ENCODE data around the gene SLC7A5. TPM values are rescaled to one million over a fixed set of nuclear protein-coding genes. Genes with fewer than 3 reads are reported as not detected.
"Not testable (repeated sequence)": the region's sequence is repeated elsewhere in the genome, so short reads cannot be mapped to it uniquely, and the experiment has no call there.

The SLC7A5 gene
- total RNA-seq, 2 experiments from 2014 or later = 178 to 187 TPM

DNA sequence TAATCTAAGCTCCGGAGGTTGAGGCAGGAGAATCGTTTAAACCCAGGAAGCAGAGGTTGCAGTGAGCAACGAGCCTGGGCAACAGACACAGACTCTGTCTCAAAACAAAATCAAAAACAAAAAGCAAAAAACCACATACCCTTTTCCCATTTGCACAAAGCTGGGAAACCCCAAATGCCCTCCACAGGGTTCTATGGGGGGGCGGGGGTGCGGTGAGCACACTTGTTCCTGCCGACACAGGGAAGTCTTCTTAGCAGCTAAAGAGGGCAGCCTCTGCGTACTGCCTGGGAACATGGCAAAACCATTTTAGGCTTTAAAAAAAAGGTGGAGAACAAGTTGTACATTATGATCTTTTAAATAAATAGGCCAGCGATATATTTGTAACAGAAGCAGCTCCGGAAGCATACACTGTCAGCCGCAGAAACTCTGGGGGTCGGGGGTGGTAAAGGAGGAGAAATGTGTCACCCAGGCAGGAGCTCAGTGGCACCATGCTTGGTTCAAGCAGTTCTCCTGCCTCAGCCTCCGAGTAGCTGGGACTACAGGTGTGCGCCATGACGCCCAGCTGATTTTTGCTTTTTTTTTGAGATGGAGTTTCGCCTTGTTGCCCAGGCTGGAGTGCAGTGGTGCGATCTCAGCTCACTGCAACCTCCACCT is 3.3 kb downstream of the SLC7A5 start:
- H3K36me3 Mint-ChIP-seq (ENCODE audit: low read depth) = peaks cover 57% of the 10 kb centered on the region

DNA sequence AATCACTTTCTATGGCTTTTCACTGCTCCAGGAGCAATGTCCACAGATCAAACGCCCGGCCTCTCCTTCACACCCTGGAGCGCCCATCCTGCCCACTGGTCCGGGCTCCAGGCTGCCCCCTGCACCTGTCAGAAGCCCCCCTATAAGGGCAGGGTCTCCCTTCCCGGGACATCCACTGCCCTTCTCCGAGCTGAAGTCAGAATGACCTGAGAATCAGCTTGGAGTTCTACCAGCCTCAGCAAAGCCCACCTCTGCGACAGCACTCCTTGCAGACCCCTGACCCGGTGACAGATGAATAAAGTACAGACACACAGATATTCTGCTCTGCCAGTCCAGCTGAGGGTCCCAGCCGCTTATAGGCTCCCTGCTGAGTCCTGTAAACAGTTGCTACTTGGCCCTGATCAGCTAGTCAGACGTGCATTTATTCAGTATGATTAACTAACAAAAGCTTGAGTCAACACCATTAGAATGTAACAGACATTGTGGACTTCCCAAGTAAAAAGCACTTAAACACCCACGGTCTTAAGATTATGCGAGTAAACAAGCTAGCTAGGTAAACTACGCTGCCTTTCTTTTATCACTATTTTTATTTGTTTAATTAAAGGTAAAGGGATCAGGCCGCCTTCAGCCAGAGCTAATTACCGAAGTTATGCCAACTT is 4.8 kb downstream of the SLC7A5 start:
- Mint-ChIP-seq H3K4me1 (peaks cover 70% of the 10 kb centered on the region), H3K4me3 (peak overlapping the region; percentile 67), H3K27ac (peak overlapping the region; percentile 78), H3K27me3 (no peaks in the 10 kb centered on the region), H3K36me3 (ENCODE audit: low read depth) (peaks cover 71% of the 10 kb centered on the region), H3K9me3 (no peaks in the 10 kb centered on the region)
- CTCF ChIA-PET = interaction anchor here (1.7 to 13.9 kb wide), 3 partner anchors 14 to 83 kb away, joined by 3 to 454 read pairs (median 286); no protein-coding TSS in a partner anchor
- DNase-seq = no peak
- POLR2A ChIA-PET = interaction anchor here (6.3 to 9.1 kb wide), 4 partner anchors 11 to 99 kb away, joined by 40 to 241 read pairs (median 134); partner anchors contain the start of gene KLHDC4

More for the DNA sequence above, 3.3 kb downstream of the SLC7A5 start:
- CTCF ChIA-PET = interaction anchor here (0.9 to 13.9 kb wide), 5 partner anchors 10 to 85 kb away, joined by 3 to 454 read pairs (median 3); no protein-coding TSS in a partner anchor
- H3K27me3 Mint-ChIP-seq, H3K9me3 Mint-ChIP-seq: not testable (repeated sequence)
- Mint-ChIP-seq H3K27ac (peak overlapping the region; percentile 98), H3K4me1 (peaks cover 65% of the 10 kb centered on the region), H3K4me3 (peak overlapping the region; percentile 97)
- DNase-seq = peak; percentile 74
- POLR2A ChIA-PET = interaction anchor here (0.9 to 9.1 kb wide), 8 partner anchors 9 to 101 kb away, joined by 3 to 241 read pairs (median 37); partner anchors contain the start of genes BANP and KLHDC4

- H3K4me3 Mint-ChIP-seq, DNase-seq, H3K9me3 Mint-ChIP-seq, H3K27me3 Mint-ChIP-seq: not testable (repeated sequence)
- peaks cover 77% of the 10 kb centered on the region for H3K36me3 Mint-ChIP-seq (ENCODE audit: low read depth)
- H3K4me1 Mint-ChIP-seq = peaks cover 79% of the 10 kb centered on the region
- CTCF ChIA-PET = interaction anchor here (13.9 kb wide), 1 partner anchor 82 kb away, joined by 454 read pairs; no protein-coding TSS in a partner anchor
- peak overlapping the region; percentile 69 for H3K27ac Mint-ChIP-seq
- POLR2A ChIA-PET = interaction anchor here (8.9 kb wide), 1 partner anchor 82 kb away, joined by 187 read pairs; no protein-coding TSS in a partner anchor
These were observed 6.0 kb downstream of the SLC7A5 start for GRCh38 chr16:87863327-87863635.

DNA sequence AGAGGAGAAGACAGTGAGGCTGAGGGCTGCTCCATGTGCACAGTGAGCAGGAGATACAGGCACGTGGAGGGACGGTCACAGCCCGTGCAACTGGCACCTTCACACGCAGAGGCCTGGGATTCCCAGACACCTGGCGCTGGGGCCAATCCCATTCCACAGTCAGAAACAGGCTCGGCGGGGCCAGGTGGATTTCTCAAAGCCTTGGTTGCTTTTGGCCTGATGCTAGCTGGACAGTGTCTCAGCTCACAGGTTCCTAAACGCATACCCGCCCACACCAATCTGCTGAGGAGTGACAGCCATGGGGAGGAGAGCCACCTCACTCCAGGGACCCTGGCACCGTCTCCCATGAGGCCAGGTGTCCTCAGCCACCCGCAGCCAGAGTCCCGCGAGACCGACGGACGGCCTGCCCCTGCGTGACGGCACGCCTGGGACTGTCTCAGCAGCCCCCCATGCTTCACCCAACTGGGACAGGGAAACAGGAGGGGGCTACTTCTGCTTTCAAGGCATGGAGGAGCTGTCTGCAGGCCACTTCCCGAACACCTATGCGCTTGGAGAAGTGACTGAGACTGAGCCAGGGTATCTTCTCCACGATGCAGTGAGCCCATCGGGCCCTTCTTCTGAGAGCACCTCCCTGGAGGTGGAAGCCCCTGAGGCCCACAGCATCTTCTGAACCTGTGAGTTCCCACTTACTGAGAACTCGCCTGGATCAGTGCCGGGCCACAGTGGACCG is 6.5 kb downstream of the SLC7A5 start:
- H3K9me3 Mint-ChIP-seq, H3K27me3 Mint-ChIP-seq, POLR2A ChIA-PET, H3K27ac Mint-ChIP-seq, DNase-seq, H3K4me3 Mint-ChIP-seq: not testable (repeated sequence)
- CTCF ChIA-PET = interaction anchor here (13.9 kb wide), 1 partner anchor 82 kb away, joined by 454 read pairs; no protein-coding TSS in a partner anchor
- peaks cover 82% of the 10 kb centered on the region for H3K4me1 Mint-ChIP-seq
- peaks cover 79% of the 10 kb centered on the region for H3K36me3 Mint-ChIP-seq (ENCODE audit: low read depth)

DNA sequence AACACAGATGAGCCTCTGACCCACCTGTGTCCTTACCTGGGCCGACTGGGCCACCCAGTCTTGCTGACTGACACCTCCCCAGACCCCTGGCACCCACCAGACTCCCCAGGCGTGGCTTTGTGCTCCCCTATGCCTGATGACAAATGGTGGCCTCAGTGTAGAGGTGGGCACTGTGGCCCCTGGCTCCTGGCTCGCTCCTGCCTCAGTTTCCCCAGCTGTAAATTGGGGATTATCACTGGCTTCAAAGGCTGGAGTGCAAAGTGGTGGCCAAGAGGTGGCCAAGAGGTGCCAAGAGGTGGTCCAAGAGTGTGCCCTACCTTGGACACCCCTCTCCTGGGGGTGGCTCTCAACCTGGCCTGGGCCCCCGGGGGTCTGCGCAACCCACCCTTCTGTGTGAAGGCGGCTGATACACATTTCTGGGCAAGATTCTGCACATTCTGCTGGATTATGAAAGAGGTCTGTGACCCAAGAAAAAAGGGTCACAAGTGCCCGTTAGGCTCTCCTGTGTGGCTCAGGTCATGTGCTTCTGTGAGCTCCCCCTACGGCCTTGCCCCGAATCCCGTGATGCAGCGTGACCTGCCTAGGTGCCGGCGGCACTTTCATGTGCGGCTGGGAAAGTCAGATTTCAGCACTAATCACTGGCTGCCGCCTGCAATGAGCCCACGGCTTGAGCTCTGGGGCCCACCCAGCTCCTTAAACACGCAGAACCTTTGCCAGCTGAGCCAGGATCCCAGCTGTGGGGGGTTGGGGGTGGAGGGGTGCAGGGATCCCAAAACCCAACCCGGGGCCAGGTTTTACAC is 7.8 kb downstream of the SLC7A5 start:
- H3K27me3 Mint-ChIP-seq, H3K4me3 Mint-ChIP-seq, POLR2A ChIA-PET, H3K9me3 Mint-ChIP-seq, DNase-seq: not testable (repeated sequence)
- Mint-ChIP-seq H3K27ac (peak overlapping the region; percentile 53), H3K36me3 (ENCODE audit: low read depth) (peaks cover 79% of the 10 kb centered on the region), H3K4me1 (peaks cover 87% of the 10 kb centered on the region)
- CTCF ChIA-PET = interaction anchor here (0.8 to 1.0 kb wide), 2 partner anchors 12 to 83 kb away, joined by 3 read pairs; no protein-coding TSS in a partner anchor

GRCh38 chr16:87860553-87861299 is 8.6 kb downstream of the SLC7A5 start:
- H3K4me3 Mint-ChIP-seq = peak overlapping the region; percentile 56
- peaks cover 87% of the 10 kb centered on the region for H3K4me1 Mint-ChIP-seq
- CTCF ChIA-PET = interaction anchor here (1.9 to 2.2 kb wide), 3 partner anchors 11 to 82 kb away, joined by 5 to 12 read pairs (median 8); no protein-coding TSS in a partner anchor
- no peak for DNase-seq
- no peaks in the 10 kb centered on the region for H3K27me3 Mint-ChIP-seq
- peak overlapping the region; percentile 83 for H3K27ac Mint-ChIP-seq
- POLR2A ChIA-PET = interaction anchor here (0.6 to 1.5 kb wide), 4 partner anchors 9 to 594 kb away, joined by 3 to 4 read pairs (median 4); partner anchors contain the start of gene SLC7A5
- no peaks in the 10 kb centered on the region for H3K9me3 Mint-ChIP-seq
- peaks cover 78% of the 10 kb centered on the region for H3K36me3 Mint-ChIP-seq (ENCODE audit: low read depth)

- H3K9me3 Mint-ChIP-seq, DNase-seq, H3K27me3 Mint-ChIP-seq: not testable (repeated sequence)
- CTCF ChIA-PET = interaction anchor here (2.2 to 2.4 kb wide), 2 partner anchors 13 to 79 kb away, joined by 5 to 15 read pairs; no protein-coding TSS in a partner anchor
- POLR2A ChIA-PET = interaction anchor here (1.7 to 9.6 kb wide), 2 partner anchors 10 kb away, joined by 6 to 241 read pairs; partner anchors contain the start of gene SLC7A5
- H3K36me3 Mint-ChIP-seq (ENCODE audit: low read depth) = peaks cover 72% of the 10 kb centered on the region
- H3K4me1 Mint-ChIP-seq = peaks cover 91% of the 10 kb centered on the region
- H3K4me3 Mint-ChIP-seq = peak overlapping the region; percentile 13
- peak overlapping the region; percentile 90 for H3K27ac Mint-ChIP-seq
These were observed 10.9 kb downstream of the SLC7A5 start for GRCh38 chr16:87858151-87858993.

- H3K4me3 Mint-ChIP-seq = peak overlapping the region; percentile 72
- ChIA-PET CTCF (interaction anchor here (0.8 to 12.3 kb wide), 4 partner anchors 14 to 78 kb away, joined by 3 to 286 read pairs (median 10); partner anchors contain the start of gene SLC7A5), POLR2A (interaction anchor here (0.9 to 9.6 kb wide), 8 partner anchors 9 to 473 kb away, joined by 3 to 241 read pairs (median 4); partner anchors contain the start of genes FBXO31, KLHDC4 and SLC7A5)
These were observed 12.5 kb downstream of the SLC7A5 start for GRCh38 chr16:87856791-87857228.

GRCh38 chr16:87855852-87856715 is 13.2 kb downstream of the SLC7A5 start:
- Mint-ChIP-seq H3K4me3 (peak overlapping the region; percentile 72), H3K9me3 (no peaks in the 10 kb centered on the region), H3K4me1 (peaks cover 82% of the 10 kb centered on the region), H3K27me3 (no peaks in the 10 kb centered on the region), H3K27ac (peak overlapping the region; percentile 90), H3K36me3 (ENCODE audit: low read depth) (peaks cover 76% of the 10 kb centered on the region)
- CTCF ChIA-PET = interaction anchor here (0.8 to 12.3 kb wide), 4 partner anchors 14 to 77 kb away, joined by 3 to 286 read pairs (median 10); partner anchors contain the start of gene SLC7A5
- DNase-seq = peak; percentile 80
- POLR2A ChIA-PET = interaction anchor here (0.9 to 9.6 kb wide), 8 partner anchors 9 to 473 kb away, joined by 3 to 241 read pairs (median 4); partner anchors contain the start of genes FBXO31, KLHDC4 and SLC7A5

More at GRCh38 chr16:87856791-87857228, 12.5 kb downstream of the SLC7A5 start:
- Mint-ChIP-seq H3K27ac (peak overlapping the region; percentile 90), H3K4me1 (peaks cover 88% of the 10 kb centered on the region), H3K9me3 (no peaks in the 10 kb centered on the region), H3K27me3 (no peaks in the 10 kb centered on the region), H3K36me3 (ENCODE audit: low read depth) (peaks cover 80% of the 10 kb centered on the region)
- no peak for DNase-seq

Measured in activated CD4-positive, alpha-beta memory T cell treated with anti-CD3 and anti-CD28 coated beads, Interleukin-2, amount 10 ng/mL, durations not matched to agents 7 days and 5 days (primary cell).